H1 (cell line): ENCODE results near the gene RPUSD2. TPM values are rescaled to one million over a fixed set of nuclear protein-coding genes. Genes with fewer than 3 reads are reported as not detected.

Source experiments
- TEAD4 ChIP-seq: IDR thresholded peaks from 2 replicates; pipeline ENCODE4 v1.6.1; 2012; ENCODE audit warnings: low read depth, low read length, inconsistent platforms, mixed read lengths
- polyA plus RNA-seq, 7 experiments: library from polyadenylated mRNA; depleted of rRNA in 3 of 7; stranded (reverse) in 5 of 7; unstranded in 2 of 7; fragments of >200 nt in 5 of 7; fragments of 200-250 nt in 2 of 7; gene quantifications; 1 replicate in 5 of 7; 2 replicates in 1 of 7; 4 replicates in 1 of 7; pipeline versions ENCODE4 v1.2.1 to v1.2.3, GENCODE V29; 2011 to 2013; ENCODE audit warnings: missing spikeins in 2 of 7, mixed read lengths in 2 of 7
- total RNA-seq: library from RNA; stranded (reverse); fragmentation: NEBNext Ultra II Directional; extraction: Animal tissue kit (Norgen Biotek cat#: 25700); gene quantifications from 2 replicates; pipeline ENCODE4 v1.2.1, GENCODE V29; 2021

The RPUSD2 gene
- total and polyA plus RNA-seq, 2 of the 8 experiments (the other 6 are each of a cell fraction or from before 2014, with no cell fraction given): 14.5 to 28.5 TPM

- TF ChIP-seq TEAD4: no peak
These were observed 29.0 kb downstream of the RPUSD2 start (continued) for GRCh38 chr15:40598126-40598525.
